Stimulated activated CD4-positive, alpha-beta T cell treated with anti-CD3 and anti-CD28 coated beads, Interleukin-15, amount 100 ng/mL, for 1 hour (primary cell): ENCODE results near the gene STXBP3.

Experiments
- DNase-seq, 2 donors: peaks; one replicate each; pipeline ENCODE4 v3.0.0-alpha.2; 2020; ENCODE audit warnings: low read depth in 1 of 2, low spot score in 1 of 2

Gene STXBP3

GRCh38 chr1:108801101-108801500, 54.6 kb downstream of the STXBP3 start:
- DNase-seq, result no peak

- DNase-seq, result no peak
These were observed 57.1 kb downstream of the STXBP3 start for GRCh38 chr1:108803548-108803947.

GRCh38 chr1:108808438-108808837, 62.0 kb downstream of the STXBP3 start:
- no peak for DNase-seq

- no peak for DNase-seq
These were observed 65.1 kb downstream of the STXBP3 start for GRCh38 chr1:108811611-108812010.

- DNase-seq, result no peak
These were observed 66.9 kb downstream of the STXBP3 start for GRCh38 chr1:108813326-108813725.

GRCh38 chr1:108814343-108815125, 68.1 kb downstream of the STXBP3 start:
- no peak for DNase-seq

GRCh38 chr1:108815566-108815965, 69.1 kb downstream of the STXBP3 start:
- no peak for DNase-seq

- DNase-seq, result no peak
These were observed 69.8 kb downstream of the STXBP3 start for GRCh38 chr1:108816049-108816893.

GRCh38 chr1:108817016-108817415, 70.5 kb downstream of the STXBP3 start:
- DNase-seq, result no peak

GRCh38 chr1:108817811-108818210, 71.3 kb downstream of the STXBP3 start:
- DNase-seq, result no peak

- DNase-seq, result no peak
These were observed 73.4 kb downstream of the STXBP3 start for GRCh38 chr1:108819878-108820277.

GRCh38 chr1:108823632-108824031, 77.2 kb downstream of the STXBP3 start:
- DNase-seq, result no peak

- DNase-seq, result no peak
These were observed 77.6 kb downstream of the STXBP3 start for GRCh38 chr1:108824051-108824450.

GRCh38 chr1:108826081-108826635, 79.7 kb downstream of the STXBP3 start:
- no peak for DNase-seq

- peak; percentile 33 to 39 for DNase-seq
These were observed 81.8 kb downstream of the STXBP3 start for GRCh38 chr1:108828074-108828961.

- DNase-seq, result no peak
These were observed 83.0 kb downstream of the STXBP3 start for GRCh38 chr1:108829498-108829916.

GRCh38 chr1:108830119-108831008, 83.9 kb downstream of the STXBP3 start:
- DNase-seq, result no peak

GRCh38 chr1:108831225-108831624, 84.8 kb downstream of the STXBP3 start:
- no peak for DNase-seq

GRCh38 chr1:108832929-108833328, 86.5 kb downstream of the STXBP3 start:
- no peak for DNase-seq

- DNase-seq, result no peak
These were observed 95.2 kb downstream of the STXBP3 start for GRCh38 chr1:108841703-108842102.
